ENCODE measurements around the gene EDNRA.

EDNRA gene

DNA sequence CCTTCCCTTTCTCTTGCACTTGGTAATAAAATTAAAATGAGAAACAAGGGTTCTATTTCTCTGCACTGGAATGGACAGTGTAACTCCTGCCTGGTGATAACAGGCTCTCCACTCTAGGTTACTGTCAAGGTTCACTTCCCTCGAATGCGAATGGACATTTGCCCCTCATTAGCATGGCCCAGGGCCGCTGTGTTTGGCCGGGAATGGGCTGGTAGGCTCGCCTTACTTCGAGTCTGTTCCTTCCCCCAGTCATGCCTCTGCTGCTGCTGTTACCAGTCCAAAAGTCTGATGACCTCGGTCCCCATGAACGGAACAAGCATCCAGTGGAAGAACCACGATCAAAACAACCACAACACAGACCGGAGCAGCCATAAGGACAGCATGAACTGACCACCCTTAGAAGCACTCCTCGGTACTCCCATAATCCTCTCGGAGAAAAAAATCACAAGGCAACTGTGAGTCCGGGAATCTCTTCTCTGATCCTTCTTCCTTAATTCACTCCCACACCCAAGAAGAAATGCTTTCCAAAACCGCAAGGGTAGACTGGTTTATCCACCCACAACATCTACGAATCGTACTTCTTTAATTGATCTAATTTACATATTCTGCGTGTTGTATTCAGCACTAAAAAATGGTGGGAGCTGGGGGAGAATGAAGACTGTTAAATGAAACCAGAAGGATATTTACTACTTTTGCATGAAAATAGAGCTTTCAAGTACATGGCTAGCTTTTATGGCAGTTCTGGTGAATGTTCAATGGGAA is 61.5 kb downstream of the EDNRA start:
- TF ChIP-seq, protein P1, sequence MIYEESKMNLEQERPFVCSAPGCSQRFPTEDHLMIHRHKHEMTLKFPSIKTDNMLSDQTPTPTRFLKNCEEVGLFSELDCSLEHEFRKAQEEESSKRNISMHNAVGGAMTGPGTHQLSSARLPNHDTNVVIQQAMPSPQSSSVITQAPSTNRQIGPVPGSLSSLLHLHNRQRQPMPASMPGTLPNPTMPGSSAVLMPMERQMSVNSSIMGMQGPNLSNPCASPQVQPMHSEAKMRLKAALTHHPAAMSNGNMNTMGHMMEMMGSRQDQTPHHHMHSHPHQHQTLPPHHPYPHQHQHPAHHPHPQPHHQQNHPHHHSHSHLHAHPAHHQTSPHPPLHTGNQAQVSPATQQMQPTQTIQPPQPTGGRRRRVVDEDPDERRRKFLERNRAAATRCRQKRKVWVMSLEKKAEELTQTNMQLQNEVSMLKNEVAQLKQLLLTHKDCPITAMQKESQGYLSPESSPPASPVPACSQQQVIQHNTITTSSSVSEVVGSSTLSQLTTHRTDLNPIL (CRISPR knock-in tag; IDR thresholded peaks at IDR 0.05; ENCODE audit: low read depth): no peak
- no peak for TF ChIP-seq RARB (CRISPR knock-in tag; IDR thresholded peaks at IDR 0.05)
- TF ChIP-seq ZFP3 (CRISPR knock-in tag; IDR thresholded peaks at IDR 0.05): no peak
- no peak for TF ChIP-seq SNAI2 (CRISPR knock-in tag; IDR thresholded peaks at IDR 0.05)
- no peak for TF ChIP-seq ZNF565 (CRISPR knock-in tag; conservative IDR thresholded peaks at IDR 0.05; ENCODE audit: low read depth)
- no peak for TF ChIP-seq ISL1 (CRISPR knock-in tag; IDR thresholded peaks at IDR 0.05)
- TF ChIP-seq PPARA (CRISPR knock-in tag; IDR thresholded peaks at IDR 0.05; ENCODE audit: borderline replicate concordance): no peak
- TF ChIP-seq, protein P2, sequence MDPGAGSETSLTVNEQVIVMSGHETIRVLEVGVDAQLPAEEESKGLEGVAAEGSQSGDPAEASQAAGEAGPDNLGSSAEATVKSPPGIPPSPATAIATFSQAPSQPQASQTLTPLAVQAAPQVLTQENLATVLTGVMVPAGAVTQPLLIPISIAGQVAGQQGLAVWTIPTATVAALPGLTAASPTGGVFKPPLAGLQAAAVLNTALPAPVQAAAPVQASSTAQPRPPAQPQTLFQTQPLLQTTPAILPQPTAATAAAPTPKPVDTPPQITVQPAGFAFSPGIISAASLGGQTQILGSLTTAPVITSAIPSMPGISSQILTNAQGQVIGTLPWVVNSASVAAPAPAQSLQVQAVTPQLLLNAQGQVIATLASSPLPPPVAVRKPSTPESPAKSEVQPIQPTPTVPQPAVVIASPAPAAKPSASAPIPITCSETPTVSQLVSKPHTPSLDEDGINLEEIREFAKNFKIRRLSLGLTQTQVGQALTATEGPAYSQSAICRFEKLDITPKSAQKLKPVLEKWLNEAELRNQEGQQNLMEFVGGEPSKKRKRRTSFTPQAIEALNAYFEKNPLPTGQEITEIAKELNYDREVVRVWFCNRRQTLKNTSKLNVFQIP (CRISPR knock-in tag; IDR thresholded peaks at IDR 0.05; ENCODE audit: borderline replicate concordance, low read depth): no peak
- no peak for TF ChIP-seq ZFP30 (CRISPR knock-in tag; IDR thresholded peaks at IDR 0.05)
- no peak for TF ChIP-seq OSR1 (CRISPR knock-in tag; IDR thresholded peaks at IDR 0.05)
- TF ChIP-seq CSDC2 (CRISPR knock-in tag; IDR thresholded peaks at IDR 0.05): no peak
- no peak for TF ChIP-seq BACH2 (CRISPR knock-in tag; IDR thresholded peaks at IDR 0.05; ENCODE audit: borderline replicate concordance)
- no peak for TF ChIP-seq ARNTL (CRISPR knock-in tag; IDR thresholded peaks at IDR 0.05; ENCODE audit: borderline replicate concordance, low read depth)
- TF ChIP-seq ZNF8 (CRISPR knock-in tag; IDR thresholded peaks at IDR 0.05): no peak
- no peak for TF ChIP-seq TOX (CRISPR knock-in tag; IDR thresholded peaks at IDR 0.05; ENCODE audit: borderline replicate concordance)
- no peak for TF ChIP-seq TCF4 (CRISPR knock-in tag; IDR thresholded peaks at IDR 0.05; ENCODE audit: borderline replicate concordance)
- ATAC-seq: no peak

DNA sequence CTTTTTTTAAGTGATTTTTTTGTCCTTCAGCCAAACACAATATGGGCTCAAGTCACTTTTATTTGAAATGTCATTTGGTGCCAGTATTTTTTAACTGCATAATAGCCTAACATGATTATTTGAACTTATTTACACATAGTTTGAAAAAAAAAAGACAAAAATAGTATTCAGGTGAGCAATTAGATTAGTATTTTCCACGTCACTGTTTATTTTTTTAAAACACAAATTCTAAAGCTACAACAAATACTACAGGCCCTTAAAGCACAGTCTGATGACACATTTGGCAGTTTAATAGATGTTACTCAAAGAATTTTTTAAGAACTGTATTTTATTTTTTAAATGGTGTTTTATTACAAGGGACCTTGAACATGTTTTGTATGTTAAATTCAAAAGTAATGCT is 62.1 kb downstream of the EDNRA start:
- ATAC-seq: no peak
- TF ChIP-seq ZFP30 (CRISPR knock-in tag; IDR thresholded peaks at IDR 0.05): no peak
- TF ChIP-seq, protein P3, sequence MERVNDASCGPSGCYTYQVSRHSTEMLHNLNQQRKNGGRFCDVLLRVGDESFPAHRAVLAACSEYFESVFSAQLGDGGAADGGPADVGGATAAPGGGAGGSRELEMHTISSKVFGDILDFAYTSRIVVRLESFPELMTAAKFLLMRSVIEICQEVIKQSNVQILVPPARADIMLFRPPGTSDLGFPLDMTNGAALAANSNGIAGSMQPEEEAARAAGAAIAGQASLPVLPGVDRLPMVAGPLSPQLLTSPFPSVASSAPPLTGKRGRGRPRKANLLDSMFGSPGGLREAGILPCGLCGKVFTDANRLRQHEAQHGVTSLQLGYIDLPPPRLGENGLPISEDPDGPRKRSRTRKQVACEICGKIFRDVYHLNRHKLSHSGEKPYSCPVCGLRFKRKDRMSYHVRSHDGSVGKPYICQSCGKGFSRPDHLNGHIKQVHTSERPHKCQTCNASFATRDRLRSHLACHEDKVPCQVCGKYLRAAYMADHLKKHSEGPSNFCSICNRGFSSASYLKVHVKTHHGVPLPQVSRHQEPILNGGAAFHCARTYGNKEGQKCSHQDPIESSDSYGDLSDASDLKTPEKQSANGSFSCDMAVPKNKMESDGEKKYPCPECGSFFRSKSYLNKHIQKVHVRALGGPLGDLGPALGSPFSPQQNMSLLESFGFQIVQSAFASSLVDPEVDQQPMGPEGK (CRISPR knock-in tag; IDR thresholded peaks at IDR 0.05; ENCODE audit: borderline replicate concordance): no peak
- TF ChIP-seq ZNF565 (CRISPR knock-in tag; conservative IDR thresholded peaks at IDR 0.05; ENCODE audit: low read depth): no peak
- TF ChIP-seq TCF4 (CRISPR knock-in tag; IDR thresholded peaks at IDR 0.05; ENCODE audit: borderline replicate concordance): no peak
- TF ChIP-seq, protein P2 (CRISPR knock-in tag; IDR thresholded peaks at IDR 0.05; ENCODE audit: borderline replicate concordance, low read depth): no peak
- TF ChIP-seq OSR1 (CRISPR knock-in tag; IDR thresholded peaks at IDR 0.05): no peak
- TF ChIP-seq ZNF70 (CRISPR knock-in tag; IDR thresholded peaks at IDR 0.05): no peak
- TF ChIP-seq TOX (CRISPR knock-in tag; IDR thresholded peaks at IDR 0.05; ENCODE audit: borderline replicate concordance): no peak
- no peak for TF ChIP-seq ARNTL (CRISPR knock-in tag; IDR thresholded peaks at IDR 0.05; ENCODE audit: borderline replicate concordance, low read depth)
- TF ChIP-seq CSDC2 (CRISPR knock-in tag; IDR thresholded peaks at IDR 0.05): no peak
- no peak for TF ChIP-seq ISL1 (CRISPR knock-in tag; IDR thresholded peaks at IDR 0.05)
- TF ChIP-seq ESRRG (CRISPR knock-in tag; IDR thresholded peaks at IDR 0.05): no peak

DNA sequence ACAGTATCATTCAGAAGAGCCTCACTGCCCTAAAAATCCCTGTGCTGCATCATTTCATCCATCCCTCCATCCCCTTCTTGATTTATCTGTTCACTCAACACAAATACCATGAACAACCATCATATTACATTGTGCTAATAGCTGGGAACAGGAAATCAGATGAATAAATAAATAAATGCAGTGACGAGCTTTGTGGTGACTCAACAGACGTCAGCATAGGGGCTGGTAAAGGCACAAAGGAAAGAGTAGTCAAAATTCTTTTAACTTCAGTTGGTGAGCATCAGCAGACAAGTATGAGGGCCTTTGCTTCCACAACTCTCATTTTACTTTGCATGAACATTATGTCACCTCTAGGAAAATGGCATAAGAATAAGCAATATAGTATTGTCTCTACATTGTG is 65.5 kb downstream of the EDNRA start:
- TF ChIP-seq TOX (CRISPR knock-in tag; IDR thresholded peaks at IDR 0.05; ENCODE audit: borderline replicate concordance) (peak; percentile 79; the same call in 1 of the 2 replicates), ZC3H10 (CRISPR knock-in tag; IDR thresholded peaks at IDR 0.05) (peak; percentile 84)
- TF ChIP-seq, protein P3 (CRISPR knock-in tag; IDR thresholded peaks at IDR 0.05; ENCODE audit: borderline replicate concordance): no peak
- peak; percentile 72 for ATAC-seq
